Keratinocyte (primary cell): ENCODE results near the gene UQCR10.

ENCODE experiments used
- CTCF ChIP-seq, 3 experiments: IDR thresholded peaks in 1 of 3; conservative IDR thresholded peaks in 1 of 3; optimal IDR thresholded peaks in 1 of 3; 2 replicates in 2 of 3; 3 replicates in 1 of 3; pipeline versions ENCODE3 to v1.5.1; 2011; ENCODE audit warnings: low read length in 3 of 3, mild to moderate bottlenecking in 3 of 3, moderate library complexity in 2 of 3, control low read depth in 1 of 3, inconsistent platforms in 1 of 3; ENCODE audit not compliant: insufficient read depth in 2 of 3; ENCODE audit errors: extremely low read depth in 1 of 3
- EZH2 ChIP-seq: IDR thresholded peaks from one replicate; pipeline ENCODE4 v1.6.1; 2012; ENCODE audit warnings: inconsistent platforms, mild to moderate bottlenecking, low read length, moderate library complexity

DNA sequence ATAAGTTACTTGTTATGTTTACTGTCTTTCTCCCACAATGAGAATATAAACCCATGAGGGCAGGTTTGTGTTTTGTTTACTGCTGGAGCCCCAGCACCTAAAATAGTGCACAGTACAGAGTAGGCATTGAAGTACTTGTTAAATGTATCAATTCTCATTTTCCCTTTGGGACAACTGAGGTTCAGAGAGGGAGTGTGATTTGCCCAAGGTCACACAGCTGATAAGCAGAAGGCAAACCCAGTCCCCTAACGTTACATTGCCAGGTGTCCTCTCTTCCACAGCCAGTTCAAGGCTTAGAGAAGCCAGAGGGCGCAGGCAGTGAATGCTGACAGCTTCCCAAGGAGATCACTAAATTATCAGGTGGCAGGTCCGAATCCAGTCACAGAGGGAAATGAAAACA is 17.1 kb upstream of the UQCR10 start:
- TF ChIP-seq EZH2 (no peak), CTCF (optimal IDR thresholded peaks at IDR 0.05 in 1 of 3, IDR thresholded peaks at IDR 0.05 in 1 of 3, conservative IDR thresholded peaks at IDR 0.05 in 1 of 3; ENCODE audit: extremely low read depth in 1 of 3, insufficient read depth in 2 of 3, low read length in 3 of 3) (no peak)
